K562 (cell line): ENCODE results near the gene PCSK2. TPM values are rescaled to one million over a fixed set of nuclear protein-coding genes. Genes with fewer than 3 reads are reported as not detected.

ENCODE experiments used
- ATAC-seq: fragments of 200-7000 bp; cut with Tn5 transposase; 3 replicates; pipeline ENCODE4 v1.9.1; 2020; ENCODE audit warnings: moderate library complexity
- BruUV-seq: library from RNA; stranded (reverse); fragments of 400-500 nt; replicated peaks from 2 replicates; lab custom pipeline; 2021; lab: Mats Ljungman, UMichigan
- CTCF ChIA-PET: fragments of 300-600 bp; formaldehyde crosslinking; extraction: SDS; loops from one replicate; lab custom pipeline; 2021; ENCODE audit warnings: low intra/inter-chr PET ratio; lab: Yijun Ruan, JAX
- POLR2A ChIA-PET: fragments of 300-600, 350-650 bp; sonication (Branson Sonifier 250); formaldehyde crosslinking; extraction: SDS; loops from one replicate; lab custom pipeline; 2021; ENCODE audit warnings: antibody characterized with exemption, inconsistent platforms; lab: Yijun Ruan, JAX
- DNase-seq, 4 experiments: peaks; one replicate each; pipeline versions ENCODE4 v3.0.0 to v3.0.0-alpha.2; 2011 to 2018; ENCODE audit warnings: low spot score in 3 of 4, mixed read lengths in 3 of 4; ENCODE audit errors: extremely low read depth in 1 of 4
- FAIRE-seq: peaks from 2 replicates; lab custom pipeline; 2011; peaks lifted over from hg19 to GRCh38; lab: Jason Lieb, UNC
- H2AFZ ChIP-seq: 2 replicates; pipeline ENCODE4 v1.6.0; 2011; ENCODE audit warnings: low read depth, low read length, control low read depth, inconsistent platforms
- H3K27ac ChIP-seq: fragments of 200-600 bp; 3 replicates; pipeline ENCODE4 v1.8.0; 2011; ENCODE audit warnings: low read depth, mild to moderate bottlenecking, control low read depth, inconsistent platforms, low read length, moderate library complexity, mixed read lengths; ENCODE audit errors: extremely low read depth
- H3K27me3 ChIP-seq, 2 experiments: fragments of 300-600 bp in 1 of 2; 2 replicates in 1 of 2; 3 replicates in 1 of 2; pipeline versions ENCODE4 v1.6.0 to v1.8.0; 2011; ENCODE audit warnings: inconsistent platforms in 2 of 2, low read length in 2 of 2, mild to moderate bottlenecking in 1 of 2, mixed read lengths in 1 of 2, moderate library complexity in 1 of 2; ENCODE audit not compliant: control insufficient read depth in 2 of 2, insufficient read depth in 2 of 2
- H3K36me3 ChIP-seq: fragments of 300-600 bp; 3 replicates; pipeline ENCODE4 v1.8.0; 2011; ENCODE audit warnings: mild to moderate bottlenecking, low read length, inconsistent platforms; ENCODE audit not compliant: control insufficient read depth, insufficient read depth
- H3K4me1 ChIP-seq, 2 experiments: fragments of 200-600 bp in 1 of 2; replicated peaks in 1 of 2; 2 replicates in 1 of 2; 3 replicates in 1 of 2; pipeline versions ENCODE4 v1.5.1 to v1.8.0; 2011; ENCODE audit warnings: inconsistent platforms in 2 of 2, low read length in 2 of 2, mild to moderate bottlenecking in 1 of 2, mixed read lengths in 1 of 2, moderate library complexity in 1 of 2; ENCODE audit not compliant: control insufficient read depth in 2 of 2, insufficient read depth in 2 of 2
- H3K4me2 ChIP-seq: 2 replicates; pipeline ENCODE4 v1.6.1; 2011; ENCODE audit warnings: low read length, control low read depth, inconsistent platforms, mixed read lengths; ENCODE audit not compliant: insufficient read depth
- H3K4me3 ChIP-seq: fragments of 200-600 bp; sonication (generic), shearing (Covaris generic); 2 replicates; pipeline ENCODE4 v1.5.1; 2016; ENCODE audit warnings: control low read depth, inconsistent platforms
- H3K79me2 ChIP-seq: fragments of 200-600 bp; 3 replicates; pipeline ENCODE4 v1.8.0; 2011; ENCODE audit warnings: low read length, inconsistent platforms; ENCODE audit not compliant: control insufficient read depth, insufficient read depth
- H3K9ac ChIP-seq, 2 experiments: 2 replicates each; pipeline versions ENCODE4 v1.6.0 to v1.6.1; 2011; ENCODE audit warnings: low read depth in 2 of 2, low read length in 2 of 2, control low read depth in 1 of 2, inconsistent platforms in 1 of 2, mild to moderate bottlenecking in 1 of 2, mixed read lengths in 1 of 2; ENCODE audit not compliant: insufficient read depth in 1 of 2
- H3K9me1 ChIP-seq: one replicate; pipeline ENCODE4 v1.6.0; 2011; ENCODE audit warnings: inconsistent platforms, mild to moderate bottlenecking, low read length, moderate library complexity; ENCODE audit not compliant: control insufficient read depth, insufficient read depth
- H3K9me3 ChIP-seq: replicated peaks from 2 replicates; pipeline ENCODE4 v1.5.1; 2011; ENCODE audit warnings: low read depth, low read length, inconsistent platforms; ENCODE audit not compliant: control insufficient read depth, insufficient read depth
- H4K20me1 ChIP-seq: replicated peaks from 2 replicates; pipeline ENCODE4 v1.6.1; 2011; ENCODE audit warnings: low read length, inconsistent platforms, mixed read lengths; ENCODE audit not compliant: control insufficient read depth, insufficient read depth
- BRF2 ChIP-seq: IDR thresholded peaks from 3 replicates; pipeline ENCODE4 v1.6.1; 2011; ENCODE audit warnings: borderline replicate concordance, mild to moderate bottlenecking; ENCODE audit not compliant: insufficient read length, insufficient read depth
- FUS ChIP-seq: fragments of 200-400 bp; formaldehyde crosslinking; optimal IDR thresholded peaks from 2 replicates; pipeline ENCODE3; 2017; ENCODE audit warnings: low read depth, low read length
- HMG20B ChIP-seq: fragments of 250-450 bp; sonication (Bioruptor Pico); IDR thresholded peaks from 2 replicates; pipeline ENCODE4 v1.5.0; 2021; ENCODE audit warnings: mild to moderate bottlenecking
- ILF3 ChIP-seq: fragments of 450-650 bp; IDR thresholded peaks from 2 replicates; pipeline ENCODE4 v1.6.1; 2018; ENCODE audit warnings: antibody characterized with exemption, mild to moderate bottlenecking, moderate library complexity, borderline replicate concordance
- KAT8 ChIP-seq: fragments of 450-650 bp; IDR thresholded peaks from 2 replicates; pipeline ENCODE4 v1.6.1; 2016; ENCODE audit warnings: low read depth, mild to moderate bottlenecking
- KLF10 ChIP-seq: fragments of 250-450 bp; sonication (Bioruptor Pico); IDR thresholded peaks from 2 replicates; pipeline ENCODE4 v1.6.1; 2021; ENCODE audit warnings: matching md5 sums
- PHB ChIP-seq: fragments of 250-450 bp; sonication (Bioruptor Pico); IDR thresholded peaks from 2 replicates; pipeline ENCODE4 v1.5.0; 2021
- PHF20 ChIP-seq: fragments of 450-650 bp; IDR thresholded peaks from 2 replicates; pipeline ENCODE4 v1.6.1; 2018; ENCODE audit not compliant: partially characterized antibody
- POLR2B ChIP-seq: fragments of 450-650 bp; IDR thresholded peaks from 2 replicates; pipeline ENCODE4 v1.6.1; 2018; ENCODE audit warnings: low read depth; ENCODE audit not compliant: partially characterized antibody
- TCF7L2 ChIP-seq: fragments of 150-350 bp; IDR thresholded peaks from 2 replicates; pipeline ENCODE4 v1.6.1; 2016; ENCODE audit warnings: low read depth, mild to moderate bottlenecking, low read length, moderate library complexity
- ZBTB2 ChIP-seq: fragments of 450-650 bp; IDR thresholded peaks from 2 replicates; pipeline ENCODE4 v1.6.1; 2016; ENCODE audit warnings: antibody characterized with exemption
- ZNF143 ChIP-seq: sonication (generic); formaldehyde crosslinking; IDR thresholded peaks from 2 replicates; pipeline ENCODE4 v1.9.0; 2022; ENCODE audit warnings: mild to moderate bottlenecking, missing genetic modification reagents
- ZNF165 ChIP-seq: fragments of 250-450 bp; sonication (Bioruptor Pico); IDR thresholded peaks from 2 replicates; pipeline ENCODE4 v1.4.0; 2020; ENCODE audit warnings: borderline replicate concordance
- ZNF282 ChIP-seq: sonication (generic); formaldehyde crosslinking; IDR thresholded peaks from 2 replicates; pipeline ENCODE4 v1.8.1; 2023; ENCODE audit warnings: missing genetic modification reagents
- ZNF780A ChIP-seq: fragments of 250-450 bp; sonication (Bioruptor Pico); IDR thresholded peaks from 2 replicates; pipeline ENCODE4 v1.5.0; 2021; ENCODE audit warnings: mild to moderate bottlenecking
- WGBS: fragments of 100-300 bp; shearing (Covaris generic); methylation state at CpG from one replicate; pipeline ENCODE4 v1.1.6; 2016; ENCODE audit warnings: low coverage, mixed read lengths; ENCODE audit not compliant: insufficient coverage; ENCODE audit errors: missing lambda C conversion rate; 5-methylcytosine and 5-hydroxymethylcytosine counted together
- in situ Hi-C: fragments of 300-500 bp; cut with MboI; formaldehyde crosslinking; loops from 4 replicates; pipeline ENCODE4 v1.15.0; 2018; ENCODE audit warnings: inconsistent platforms, mixed read lengths
- intact Hi-C: fragments of 100-400 bp; cut with micrococcal nuclease; formaldehyde crosslinking; loops from 2 replicates; pipeline ENCODE4 v1.14.2; 2022
- polyA plus RNA-seq, 8 experiments: library from polyadenylated mRNA; depleted of rRNA in 4 of 8; stranded (reverse) in 5 of 8; unstranded in 3 of 8; fragments of >200 nt; fragmentation: Nextera tagmentation in 2 of 8; fragmentation: Illumina TruSeq in 1 of 8; extraction: Ambion mirVana in 2 of 8; extraction: Trizol in 1 of 8; gene quantifications; 2 replicates each; pipeline versions ENCODE4 v1.2.1 to v1.2.3, GENCODE V29; 2011 to 2014; ENCODE audit warnings: inconsistent platforms in 1 of 8, missing spikeins in 1 of 8
- total RNA-seq, 7 experiments: library from RNA; depleted of rRNA in 6 of 7; stranded (reverse); fragments of >200 nt in 6 of 7; fragmentation: Illumina TruSeq in 2 of 7; extraction: Trizol in 2 of 7; gene quantifications; 2 replicates each; pipeline versions ENCODE4 v1.2.1 to v1.2.3, GENCODE V29; 2011 to 2021; ENCODE audit warnings: low replicate concordance in 1 of 7

Gene PCSK2
- total and polyA plus RNA-seq, 9 of the 15 experiments (the other 6 are each of a cell fraction or from before 2014, with no cell fraction given): 0.04 to 0.07 (median 0.05) TPM; not detected in 6

GRCh38 chr20:17490501-17490900, 263.7 kb downstream of the PCSK2 start (continued):
- TF ChIP-seq BRF2: no peak
- TF ChIP-seq ZNF780A: no peak
- TF ChIP-seq PHF20: no peak
- no peak for TF ChIP-seq POLR2B
- TF ChIP-seq ZNF282: no peak
- TF ChIP-seq HMG20B (CRISPR knock-in tag): no peak
- TF ChIP-seq PHB (CRISPR knock-in tag): no peak

- CTCF ChIA-PET: no interaction called here
- DNase-seq (no peak), ATAC-seq (no peak), FAIRE-seq (no peak)
- 0% methylated on average over 7 of the region's 11 CpGs for WGBS
- no peaks in the 10 kb centered on the region for H3K4me1 ChIP-seq
- peaks cover 0 to 61% of the 10 kb centered on the region in 2 experiments; a peak in 3 of 5 replicates for H3K27me3 ChIP-seq
- no peak overlapping the region for H3K4me2 ChIP-seq
- no peaks in the 10 kb centered on the region for H3K9me1 ChIP-seq
- no peaks in the 10 kb centered on the region for H3K36me3 ChIP-seq
- intact Hi-C loops (no loop called here), in situ Hi-C loops (no loop called here)
- no peak overlapping the region for H3K9ac ChIP-seq
- POLR2A ChIA-PET: no interaction called here
- no peak for TF ChIP-seq ZNF143 (CRISPR knock-in tag)
- TF ChIP-seq FUS: no peak
- TF ChIP-seq KLF10 (CRISPR knock-in tag): no peak
- TF ChIP-seq KAT8: no peak
- TF ChIP-seq ZNF165 (CRISPR knock-in tag): no peak
- no peak for TF ChIP-seq TCF7L2
- TF ChIP-seq ZBTB2: no peak
- no peak for TF ChIP-seq ILF3
- no peaks in the 10 kb centered on the region for H4K20me1 ChIP-seq
- no peak overlapping the region for H2AFZ ChIP-seq
- H3K4me3 ChIP-seq: no peak overlapping the region
- no TSS peak for BruUV-seq
- no peak overlapping the region for H3K27ac ChIP-seq
- no peaks in the 10 kb centered on the region for H3K9me3 ChIP-seq
- no peaks in the 10 kb centered on the region for H3K79me2 ChIP-seq
Measured at GRCh38 chr20:17491041-17491440, 264.2 kb downstream of the PCSK2 start.
